K562 (cell line): ENCODE results near the gene TMEM121. TPM values are rescaled to one million over a fixed set of nuclear protein-coding genes. Genes with fewer than 3 reads are reported as not detected.

ENCODE experiments used
- ATAC-seq: fragments of 200-7000 bp; cut with Tn5 transposase; 3 replicates; pipeline ENCODE4 v1.9.1; 2020; ENCODE audit warnings: moderate library complexity
- BruUV-seq: library from RNA; stranded (reverse); fragments of 400-500 nt; replicated peaks from 2 replicates; lab custom pipeline; 2021; lab: Mats Ljungman, UMichigan
- CTCF ChIA-PET: fragments of 300-600 bp; formaldehyde crosslinking; extraction: SDS; loops from one replicate; lab custom pipeline; 2021; ENCODE audit warnings: low intra/inter-chr PET ratio; lab: Yijun Ruan, JAX
- POLR2A ChIA-PET: fragments of 300-600, 350-650 bp; sonication (Branson Sonifier 250); formaldehyde crosslinking; extraction: SDS; loops from one replicate; lab custom pipeline; 2021; ENCODE audit warnings: antibody characterized with exemption, inconsistent platforms; lab: Yijun Ruan, JAX
- DNase-seq, 4 experiments: peaks; one replicate each; pipeline versions ENCODE4 v3.0.0 to v3.0.0-alpha.2; 2011 to 2018; ENCODE audit warnings: low spot score in 3 of 4, mixed read lengths in 3 of 4; ENCODE audit errors: extremely low read depth in 1 of 4
- FAIRE-seq: peaks from 2 replicates; lab custom pipeline; 2011; peaks lifted over from hg19 to GRCh38; lab: Jason Lieb, UNC
- H2AFZ ChIP-seq: 2 replicates; pipeline ENCODE4 v1.6.0; 2011; ENCODE audit warnings: low read depth, low read length, control low read depth, inconsistent platforms
- H3K27ac ChIP-seq: fragments of 200-600 bp; 3 replicates; pipeline ENCODE4 v1.8.0; 2011; ENCODE audit warnings: low read depth, mild to moderate bottlenecking, control low read depth, inconsistent platforms, low read length, moderate library complexity, mixed read lengths; ENCODE audit errors: extremely low read depth
- H3K27me3 ChIP-seq, 2 experiments: fragments of 300-600 bp in 1 of 2; 2 replicates in 1 of 2; 3 replicates in 1 of 2; pipeline versions ENCODE4 v1.6.0 to v1.8.0; 2011; ENCODE audit warnings: inconsistent platforms in 2 of 2, low read length in 2 of 2, mild to moderate bottlenecking in 1 of 2, mixed read lengths in 1 of 2, moderate library complexity in 1 of 2; ENCODE audit not compliant: control insufficient read depth in 2 of 2, insufficient read depth in 2 of 2
- H3K36me3 ChIP-seq: fragments of 300-600 bp; 3 replicates; pipeline ENCODE4 v1.8.0; 2011; ENCODE audit warnings: mild to moderate bottlenecking, low read length, inconsistent platforms; ENCODE audit not compliant: control insufficient read depth, insufficient read depth
- H3K4me1 ChIP-seq, 2 experiments: fragments of 200-600 bp in 1 of 2; replicated peaks in 1 of 2; 2 replicates in 1 of 2; 3 replicates in 1 of 2; pipeline versions ENCODE4 v1.5.1 to v1.8.0; 2011; ENCODE audit warnings: inconsistent platforms in 2 of 2, low read length in 2 of 2, mild to moderate bottlenecking in 1 of 2, mixed read lengths in 1 of 2, moderate library complexity in 1 of 2; ENCODE audit not compliant: control insufficient read depth in 2 of 2, insufficient read depth in 2 of 2
- H3K4me2 ChIP-seq: 2 replicates; pipeline ENCODE4 v1.6.1; 2011; ENCODE audit warnings: low read length, control low read depth, inconsistent platforms, mixed read lengths; ENCODE audit not compliant: insufficient read depth
- H3K4me3 ChIP-seq: fragments of 200-600 bp; sonication (generic), shearing (Covaris generic); 2 replicates; pipeline ENCODE4 v1.5.1; 2016; ENCODE audit warnings: control low read depth, inconsistent platforms
- H3K79me2 ChIP-seq: fragments of 200-600 bp; 3 replicates; pipeline ENCODE4 v1.8.0; 2011; ENCODE audit warnings: low read length, inconsistent platforms; ENCODE audit not compliant: control insufficient read depth, insufficient read depth
- H3K9ac ChIP-seq, 2 experiments: 2 replicates each; pipeline versions ENCODE4 v1.6.0 to v1.6.1; 2011; ENCODE audit warnings: low read depth in 2 of 2, low read length in 2 of 2, control low read depth in 1 of 2, inconsistent platforms in 1 of 2, mild to moderate bottlenecking in 1 of 2, mixed read lengths in 1 of 2; ENCODE audit not compliant: insufficient read depth in 1 of 2
- H3K9me1 ChIP-seq: one replicate; pipeline ENCODE4 v1.6.0; 2011; ENCODE audit warnings: inconsistent platforms, mild to moderate bottlenecking, low read length, moderate library complexity; ENCODE audit not compliant: control insufficient read depth, insufficient read depth
- H3K9me3 ChIP-seq: replicated peaks from 2 replicates; pipeline ENCODE4 v1.5.1; 2011; ENCODE audit warnings: low read depth, low read length, inconsistent platforms; ENCODE audit not compliant: control insufficient read depth, insufficient read depth
- H4K20me1 ChIP-seq: replicated peaks from 2 replicates; pipeline ENCODE4 v1.6.1; 2011; ENCODE audit warnings: low read length, inconsistent platforms, mixed read lengths; ENCODE audit not compliant: control insufficient read depth, insufficient read depth
- HMG20B ChIP-seq: fragments of 250-450 bp; sonication (Bioruptor Pico); IDR thresholded peaks from 2 replicates; pipeline ENCODE4 v1.5.0; 2021; ENCODE audit warnings: mild to moderate bottlenecking
- HNRNPH1 ChIP-seq: fragments of 200-400 bp; formaldehyde crosslinking; optimal IDR thresholded peaks from 2 replicates; pipeline ENCODE3; 2017; ENCODE audit warnings: low read depth, mild to moderate bottlenecking, low read length, moderate library complexity
- LCOR ChIP-seq: sonication (generic); formaldehyde crosslinking; IDR thresholded peaks from 2 replicates; pipeline ENCODE4 v1.8.0; 2022; ENCODE audit warnings: mild to moderate bottlenecking, missing genetic modification reagents
- SMAD1 ChIP-seq: fragments of 150-350 bp; IDR thresholded peaks from 2 replicates; pipeline ENCODE4 v1.6.1; 2014; ENCODE audit warnings: low read length, low read depth; ENCODE audit not compliant: partially characterized antibody
- SRSF7 ChIP-seq: fragments of 200-400 bp; formaldehyde crosslinking; optimal IDR thresholded peaks from 2 replicates; pipeline ENCODE3; 2017; ENCODE audit warnings: mild to moderate bottlenecking, low read depth, low read length
- XRCC3 ChIP-seq: fragments of 450-650 bp; IDR thresholded peaks from 2 replicates; pipeline ENCODE4 v1.6.1; 2017; ENCODE audit warnings: mild to moderate bottlenecking, moderate library complexity
- ZNF134 ChIP-seq: fragments of 250-450 bp; sonication (Bioruptor Pico); conservative IDR thresholded peaks from 2 replicates; pipeline ENCODE4 v1.4.0; 2020
- WGBS: fragments of 100-300 bp; shearing (Covaris generic); methylation state at CpG from one replicate; pipeline ENCODE4 v1.1.6; 2016; ENCODE audit warnings: low coverage, mixed read lengths; ENCODE audit not compliant: insufficient coverage; ENCODE audit errors: missing lambda C conversion rate; 5-methylcytosine and 5-hydroxymethylcytosine counted together
- in situ Hi-C: fragments of 300-500 bp; cut with MboI; formaldehyde crosslinking; loops from 4 replicates; pipeline ENCODE4 v1.15.0; 2018; ENCODE audit warnings: inconsistent platforms, mixed read lengths
- intact Hi-C: fragments of 100-400 bp; cut with micrococcal nuclease; formaldehyde crosslinking; loops from 2 replicates; pipeline ENCODE4 v1.14.2; 2022
- polyA plus RNA-seq, 8 experiments: library from polyadenylated mRNA; depleted of rRNA in 4 of 8; stranded (reverse) in 5 of 8; unstranded in 3 of 8; fragments of >200 nt; fragmentation: Nextera tagmentation in 2 of 8; fragmentation: Illumina TruSeq in 1 of 8; extraction: Ambion mirVana in 2 of 8; extraction: Trizol in 1 of 8; gene quantifications; 2 replicates each; pipeline versions ENCODE4 v1.2.1 to v1.2.3, GENCODE V29; 2011 to 2014; ENCODE audit warnings: inconsistent platforms in 1 of 8, missing spikeins in 1 of 8
- total RNA-seq, 7 experiments: library from RNA; depleted of rRNA in 6 of 7; stranded (reverse); fragments of >200 nt in 6 of 7; fragmentation: Illumina TruSeq in 2 of 7; extraction: Trizol in 2 of 7; gene quantifications; 2 replicates each; pipeline versions ENCODE4 v1.2.1 to v1.2.3, GENCODE V29; 2011 to 2021; ENCODE audit warnings: low replicate concordance in 1 of 7
- TF ChIP-seq, protein P1 (sequence below), 2 experiments: fragments of 150-350 bp in 1 of 2; IDR thresholded peaks; 2 replicates each; pipeline ENCODE4 v1.6.1; 2012 to 2016; ENCODE audit warnings: low read depth in 2 of 2, low read length in 2 of 2, mild to moderate bottlenecking in 1 of 2, moderate library complexity in 1 of 2

Gene TMEM121
- total and polyA plus RNA-seq, 9 of the 15 experiments (the other 6 are each of a cell fraction or from before 2014, with no cell fraction given), result 0.31 to 0.36 TPM; not detected in 7

DNA sequence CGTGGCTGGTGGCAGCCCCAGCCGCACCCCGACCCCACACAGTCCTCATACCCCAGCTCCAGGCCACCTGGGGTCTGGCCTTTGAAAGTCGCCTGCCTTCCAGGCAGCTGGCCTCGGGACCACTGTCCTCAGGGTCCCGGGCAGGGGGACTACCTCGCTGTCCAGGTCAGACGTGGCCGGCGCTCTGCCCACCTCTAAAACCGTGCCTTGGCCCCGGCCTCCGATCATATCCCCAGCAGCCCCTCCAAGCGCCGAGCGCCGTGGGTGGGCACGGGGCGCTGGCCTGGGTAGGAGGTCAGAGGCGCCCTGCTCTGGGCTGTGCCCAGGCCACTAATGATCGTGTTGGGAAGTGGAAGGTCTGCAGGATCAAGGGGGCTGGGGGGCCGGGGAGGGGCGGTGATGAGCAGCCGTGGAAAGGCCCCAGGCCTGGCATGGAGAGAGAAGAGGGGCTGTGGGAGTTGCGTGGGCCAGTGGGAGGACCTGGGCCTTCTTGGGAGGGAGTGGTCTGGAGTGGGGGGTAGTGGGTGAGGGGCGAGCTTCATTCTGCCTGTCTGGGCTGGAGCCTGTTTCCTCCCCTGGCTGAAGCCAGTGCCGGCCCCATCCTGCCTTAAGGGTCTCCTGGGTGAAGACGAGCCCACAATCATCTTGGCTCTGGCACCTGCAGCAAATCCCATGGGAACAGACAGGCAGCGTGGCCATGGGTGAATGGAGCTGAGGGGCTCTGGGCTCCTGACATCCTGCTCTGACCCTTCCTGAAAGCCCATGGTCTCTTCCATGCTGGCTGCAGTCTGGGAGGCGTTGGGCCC is 4.9 kb downstream of the TMEM121 start:
- H3K9me3 ChIP-seq, result no peaks in the 10 kb centered on the region
- no peak overlapping the region; a peak in 1 of 4 replicates for H3K9ac ChIP-seq
- no peak for ATAC-seq
- no peak for DNase-seq
- FAIRE-seq, result no peak
- POLR2A ChIA-PET, result interaction anchor here (0.6 kb wide), 1 partner anchor 188 kb away, joined by 3 read pairs; no protein-coding TSS in a partner anchor
- no peaks in the 10 kb centered on the region for H3K9me1 ChIP-seq
- no peaks in the 10 kb centered on the region for H4K20me1 ChIP-seq
- TF ChIP-seq HNRNPH1 (no peak), ZNF134 (CRISPR knock-in tag) (no peak)
- in situ Hi-C loops (no loop called here), intact Hi-C loops (loop anchor here (5.0 kb wide), 1 partner anchor 159 kb away; no protein-coding TSS in a partner anchor)
- no peaks in the 10 kb centered on the region for H3K79me2 ChIP-seq
- H3K4me2 ChIP-seq, result no peak overlapping the region
- no peaks in the 10 kb centered on the region for H3K36me3 ChIP-seq
- H3K27me3 ChIP-seq, result peaks cover 2 to 36% of the 10 kb centered on the region in 2 experiments; a peak in 2 of 5 replicates
- WGBS, result 13% methylated on average over 24 of the region's 30 CpGs
- no peak overlapping the region for H3K27ac ChIP-seq
- H2AFZ ChIP-seq, result no peak overlapping the region
- BruUV-seq, result no TSS peak
- CTCF ChIA-PET, result no interaction called here
- peaks cover 0 to 55% of the 10 kb centered on the region in 2 experiments; a peak in 2 of 5 replicates for H3K4me1 ChIP-seq
- no peak overlapping the region for H3K4me3 ChIP-seq

DNA sequence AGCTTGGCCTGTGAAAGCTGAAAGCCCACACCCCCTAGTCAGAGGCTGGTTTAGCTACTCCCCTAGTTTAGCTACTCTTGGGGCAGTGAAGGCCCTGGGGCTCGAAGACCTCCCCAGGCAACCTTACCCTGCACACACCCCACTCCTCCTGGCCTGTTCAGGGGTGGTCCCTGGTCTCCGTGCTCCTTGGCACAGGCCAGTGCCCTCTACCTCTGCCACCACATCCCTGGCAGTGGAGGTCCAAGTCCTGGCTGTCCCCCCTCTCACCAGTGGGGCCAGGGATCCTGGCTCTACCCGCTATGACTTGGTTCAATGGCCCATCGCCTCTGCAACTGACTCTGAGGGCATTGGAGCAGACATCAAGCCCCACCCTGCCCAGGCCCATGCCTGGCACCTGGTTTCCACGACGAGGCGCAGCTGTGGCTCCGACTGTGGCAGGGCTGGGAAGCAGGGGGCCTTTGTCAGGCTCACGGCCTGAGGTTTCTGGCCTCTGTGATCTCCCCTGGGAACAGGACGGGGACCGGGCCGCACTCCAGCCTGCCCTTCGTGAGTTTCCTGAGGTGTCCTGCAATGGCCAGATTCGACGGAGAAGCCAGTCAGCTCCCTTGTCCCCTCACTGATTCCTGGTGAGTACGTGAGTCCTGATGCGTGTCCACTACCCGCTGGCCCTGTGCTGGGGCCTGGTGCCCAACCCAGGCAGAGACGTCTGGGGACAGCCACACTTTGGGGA is 5.7 kb downstream of the TMEM121 start:
- Histone ChIP-seq H3K4me3 (no peak overlapping the region), H3K4me2 (no peak overlapping the region), H3K27ac (no peak overlapping the region), H3K9me3 (no peaks in the 10 kb centered on the region), H3K9ac (no peak overlapping the region; a peak in 1 of 4 replicates), H4K20me1 (no peaks in the 10 kb centered on the region), H3K36me3 (no peaks in the 10 kb centered on the region), H3K4me1 (peaks cover 0 to 50% of the 10 kb centered on the region in 2 experiments; a peak in 2 of 5 replicates), H3K9me1 (no peaks in the 10 kb centered on the region), H2AFZ (no peak overlapping the region), H3K27me3 (peaks cover 5 to 43% of the 10 kb centered on the region in 2 experiments; a peak in 3 of 5 replicates), H3K79me2 (no peaks in the 10 kb centered on the region)
- BruUV-seq, result no TSS peak
- FAIRE-seq (no peak), DNase-seq (no peak), ATAC-seq (no peak)
- CTCF ChIA-PET, result no interaction called here
- intact Hi-C loops, result loop anchor here (5.0 kb wide), 1 partner anchor 160 kb away; no protein-coding TSS in a partner anchor
- POLR2A ChIA-PET, result no interaction called here
- 15% methylated on average over 15 of the region's 19 CpGs for WGBS
- in situ Hi-C loops, result no loop called here
- TF ChIP-seq HMG20B (CRISPR knock-in tag) (no peak), XRCC3 (no peak), SMAD1 (no peak), SRSF7 (no peak), LCOR (CRISPR knock-in tag) (no peak)
- TF ChIP-seq, protein P1, sequence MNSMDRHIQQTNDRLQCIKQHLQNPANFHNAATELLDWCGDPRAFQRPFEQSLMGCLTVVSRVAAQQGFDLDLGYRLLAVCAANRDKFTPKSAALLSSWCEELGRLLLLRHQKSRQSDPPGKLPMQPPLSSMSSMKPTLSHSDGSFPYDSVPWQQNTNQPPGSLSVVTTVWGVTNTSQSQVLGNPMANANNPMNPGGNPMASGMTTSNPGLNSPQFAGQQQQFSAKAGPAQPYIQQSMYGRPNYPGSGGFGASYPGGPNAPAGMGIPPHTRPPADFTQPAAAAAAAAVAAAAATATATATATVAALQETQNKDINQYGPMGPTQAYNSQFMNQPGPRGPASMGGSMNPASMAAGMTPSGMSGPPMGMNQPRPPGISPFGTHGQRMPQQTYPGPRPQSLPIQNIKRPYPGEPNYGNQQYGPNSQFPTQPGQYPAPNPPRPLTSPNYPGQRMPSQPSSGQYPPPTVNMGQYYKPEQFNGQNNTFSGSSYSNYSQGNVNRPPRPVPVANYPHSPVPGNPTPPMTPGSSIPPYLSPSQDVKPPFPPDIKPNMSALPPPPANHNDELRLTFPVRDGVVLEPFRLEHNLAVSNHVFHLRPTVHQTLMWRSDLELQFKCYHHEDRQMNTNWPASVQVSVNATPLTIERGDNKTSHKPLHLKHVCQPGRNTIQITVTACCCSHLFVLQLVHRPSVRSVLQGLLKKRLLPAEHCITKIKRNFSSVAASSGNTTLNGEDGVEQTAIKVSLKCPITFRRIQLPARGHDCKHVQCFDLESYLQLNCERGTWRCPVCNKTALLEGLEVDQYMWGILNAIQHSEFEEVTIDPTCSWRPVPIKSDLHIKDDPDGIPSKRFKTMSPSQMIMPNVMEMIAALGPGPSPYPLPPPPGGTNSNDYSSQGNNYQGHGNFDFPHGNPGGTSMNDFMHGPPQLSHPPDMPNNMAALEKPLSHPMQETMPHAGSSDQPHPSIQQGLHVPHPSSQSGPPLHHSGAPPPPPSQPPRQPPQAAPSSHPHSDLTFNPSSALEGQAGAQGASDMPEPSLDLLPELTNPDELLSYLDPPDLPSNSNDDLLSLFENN (IDR thresholded peaks at IDR 0.05; ENCODE audit: low read depth in 2 of 2, low read length in 2 of 2), result no peak
